HG02759 (cell line): ENCODE measurements around the gene AP1AR.
"Not testable (repeated sequence)": the region's sequence is repeated elsewhere in the genome, so short reads cannot be mapped to it uniquely, and the experiment has no call there.

Source experiments
- ATAC-seq: cut with Tn5 transposase; IDR thresholded peaks from one replicate; pipeline ENCODE4 v1.9.1; 2021; ENCODE audit warnings: mild to moderate bottlenecking, moderate library complexity; ENCODE audit not compliant: unreplicated experiment

AP1AR gene

GRCh38 chr4:112277705-112278448, 46.3 kb downstream of the AP1AR start:
- ATAC-seq: no peak

- ATAC-seq: peak; percentile 64
Observed at GRCh38 chr4:112279025-112279881, 47.7 kb downstream of the AP1AR start.

DNA sequence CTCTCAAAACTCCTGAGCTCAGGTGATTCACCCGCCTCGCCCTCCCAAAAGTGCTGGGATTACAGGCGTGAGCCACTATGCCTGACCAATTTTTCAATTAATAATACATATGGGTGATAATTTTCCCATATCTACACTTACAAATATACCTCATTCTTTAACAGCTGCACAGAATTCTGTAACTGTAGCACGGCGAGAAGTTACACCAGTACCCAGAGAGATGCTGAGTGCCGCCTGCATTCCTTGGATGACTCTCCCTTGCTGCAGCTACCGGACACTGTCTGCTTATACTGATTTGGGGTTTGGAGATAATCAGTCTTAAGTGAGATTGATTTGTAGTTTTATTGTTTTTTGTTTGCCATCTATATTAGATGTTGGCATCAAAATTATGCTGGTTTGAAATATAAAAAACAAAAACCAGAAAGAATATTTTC, 48.3 kb downstream of the AP1AR start:
- ATAC-seq: peak; percentile 34

- ATAC-seq: no peak
Observed at GRCh38 chr4:112280386-112281056, 48.9 kb downstream of the AP1AR start.

- ATAC-seq: not testable (repeated sequence)
Observed at GRCh38 chr4:112281895-112282398, 50.4 kb downstream of the AP1AR start.

- ATAC-seq: no peak
Observed at GRCh38 chr4:112282860-112283667, 51.5 kb downstream of the AP1AR start.

GRCh38 chr4:112284166-112284565, 52.6 kb downstream of the AP1AR start:
- no peak for ATAC-seq

- ATAC-seq: no peak
Observed at GRCh38 chr4:112284662-112285411, 53.2 kb downstream of the AP1AR start.

DNA sequence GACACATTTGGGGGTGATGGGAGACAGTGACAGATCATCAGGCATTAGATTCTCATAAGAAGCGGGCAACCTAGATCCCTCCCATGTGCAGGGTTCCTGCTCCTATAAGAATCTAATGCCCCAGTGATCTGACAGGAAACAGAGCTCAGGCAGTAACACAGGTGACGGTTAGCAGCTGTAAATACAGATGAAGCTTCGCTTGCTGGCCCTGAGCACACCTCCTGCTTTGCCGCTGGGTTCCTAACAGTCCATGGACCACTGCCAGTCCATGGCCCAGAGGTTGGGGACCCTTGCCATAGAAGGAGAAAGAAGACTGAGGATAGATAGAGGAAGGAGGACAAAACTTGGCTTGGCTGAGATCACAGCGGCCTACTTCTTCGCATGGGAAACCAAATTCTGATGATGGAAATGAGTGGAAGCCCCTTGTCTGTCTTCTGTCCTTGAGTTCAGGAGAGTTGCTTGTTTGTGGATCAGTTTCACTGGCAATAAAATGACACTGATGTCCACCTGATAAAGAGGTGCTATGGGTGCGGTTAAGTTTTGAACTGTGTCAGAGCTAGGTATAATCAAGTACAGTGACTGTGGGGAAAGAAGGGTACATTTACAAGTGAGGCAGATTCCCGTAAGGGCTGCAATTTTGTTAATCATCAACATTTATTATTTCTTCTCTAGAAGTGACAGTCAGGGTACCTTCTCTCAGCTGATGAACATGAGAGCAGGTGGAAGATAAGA, 55.8 kb downstream of the AP1AR start:
- peak; percentile 22 for ATAC-seq

DNA sequence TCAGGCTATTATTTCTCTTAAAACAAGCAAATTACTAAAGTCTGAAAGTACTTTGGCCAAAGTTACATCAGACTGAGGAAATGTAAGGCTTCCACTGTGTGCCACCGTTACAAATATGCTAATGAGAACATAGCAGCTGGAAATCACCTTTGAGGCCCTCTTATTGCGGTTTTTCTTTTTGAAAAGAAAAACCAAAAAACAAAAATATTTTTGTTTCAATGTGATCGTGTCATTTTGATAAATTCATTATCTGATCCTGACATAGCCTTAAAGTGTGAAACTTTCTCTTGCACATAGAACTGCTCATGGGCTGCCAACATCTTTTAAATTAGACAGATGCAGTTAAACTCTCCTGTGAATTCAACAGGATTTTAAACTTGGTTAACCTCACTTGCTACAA, 56.9 kb downstream of the AP1AR start:
- ATAC-seq: peak; percentile 19

GRCh38 chr4:112289407-112290253, 58.0 kb downstream of the AP1AR start:
- ATAC-seq: no peak

GRCh38 chr4:112290341-112290740, 58.8 kb downstream of the AP1AR start:
- peak; percentile 28 for ATAC-seq

GRCh38 chr4:112296949-112297880, 65.6 kb downstream of the AP1AR start, which contains the start of gene ALPK1:
Gene ALPK1, plus strand, starts transcription at chr4:112297369.
- ATAC-seq: peak; percentile 95

- no peak for ATAC-seq
Observed at GRCh38 chr4:112299721-112300120, 68.1 kb downstream of the AP1AR start.

GRCh38 chr4:112302320-112303274, 71.0 kb downstream of the AP1AR start:
- no peak for ATAC-seq

DNA sequence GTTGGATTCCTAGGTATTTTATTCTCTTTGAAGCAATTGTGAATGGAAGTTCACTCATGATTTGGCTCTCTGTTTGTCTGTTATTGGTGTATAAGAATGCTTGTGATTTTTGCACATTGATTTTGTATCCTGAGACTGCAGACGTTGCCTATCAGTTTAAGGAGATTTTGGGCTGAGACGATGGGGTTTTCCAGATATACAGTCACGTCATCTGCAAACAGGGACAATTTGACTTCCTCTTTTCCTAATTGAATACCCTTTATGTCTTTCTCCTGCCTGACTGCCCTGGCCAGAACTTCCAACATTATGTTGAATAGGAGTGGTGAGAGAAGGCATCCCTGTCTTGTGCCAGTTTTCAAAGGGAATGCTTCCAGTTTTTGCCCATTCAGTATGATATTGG, 73.9 kb downstream of the AP1AR start:
- not testable (repeated sequence) for ATAC-seq
